Umbilical cord (tissue), 2 donors: ENCODE data around the gene MYO7A. TPM values are rescaled to one million over a fixed set of nuclear protein-coding genes. Genes with fewer than 3 reads are reported as not detected.

Source experiments
- DNase-seq: peaks from one replicate; pipeline ENCODE4 v3.0.0-alpha.2; 2015; ENCODE audit warnings: low spot score
- total RNA-seq: library from RNA; depleted of rRNA; stranded (reverse); fragments of >200 nt; gene quantifications from one replicate; pipeline ENCODE4 v1.2.3, GENCODE V29; 2014; ENCODE audit warnings: low replicate concordance; ENCODE audit not compliant: insufficient read depth

MYO7A gene
- total RNA-seq, 1 donor from 2014 or later: 7.0 TPM

DNA sequence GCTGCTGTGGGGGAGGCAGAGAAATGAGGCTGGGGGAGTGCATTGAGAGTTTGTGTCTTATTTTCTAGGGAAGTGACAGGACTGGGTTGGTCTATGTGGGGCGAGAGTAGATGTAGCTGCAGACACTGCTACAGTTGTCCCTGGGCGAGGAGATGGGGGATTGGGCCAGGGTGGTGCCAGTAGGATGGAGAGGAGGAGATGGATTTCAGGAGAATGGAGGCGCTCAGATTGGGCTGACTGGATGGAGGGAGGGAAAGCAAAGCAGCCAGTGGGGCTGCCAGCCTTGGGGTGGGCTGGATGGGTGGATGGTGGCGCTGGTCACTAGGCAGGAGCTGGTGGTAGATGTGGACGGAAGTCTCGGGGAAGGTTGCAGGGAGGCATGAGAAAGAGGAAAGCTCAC is 16.1 kb upstream of the MYO7A start:
- DNase-seq: no peak

DNA sequence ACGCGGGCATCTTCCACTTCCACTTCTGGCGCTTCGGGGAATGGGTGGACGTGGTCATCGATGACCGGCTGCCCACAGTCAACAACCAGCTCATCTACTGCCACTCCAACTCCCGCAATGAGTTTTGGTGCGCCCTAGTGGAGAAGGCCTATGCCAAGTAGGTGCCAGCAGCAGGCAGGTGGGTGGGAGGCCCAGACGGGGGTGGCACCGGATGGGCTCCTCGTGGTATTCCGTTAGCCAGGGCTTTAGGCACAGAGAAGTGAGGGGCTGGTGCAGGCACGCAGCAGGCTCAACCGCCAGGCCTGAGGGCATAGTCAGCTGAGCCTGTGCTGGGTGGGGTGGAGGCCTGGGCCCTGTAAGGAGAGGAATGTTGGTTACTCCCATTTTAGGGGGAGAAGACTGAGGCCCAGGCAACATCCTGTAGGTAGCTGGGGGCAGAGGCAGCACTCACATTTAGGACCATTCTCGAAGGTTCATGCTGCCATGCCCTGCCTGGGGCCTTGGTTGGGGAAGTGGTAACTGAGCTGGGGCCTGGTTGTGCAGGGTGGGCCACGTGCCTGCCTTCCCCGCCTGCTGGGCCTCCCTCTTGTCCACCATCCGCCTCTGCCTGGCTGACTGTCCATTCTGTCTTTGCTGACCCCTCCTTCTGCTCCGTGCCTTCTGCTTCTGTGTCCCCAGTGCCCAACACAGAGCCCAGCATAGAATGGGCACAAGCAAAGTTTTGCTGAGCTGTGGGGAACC is 15.2 kb upstream of the MYO7A start:
- DNase-seq: no peak

DNA sequence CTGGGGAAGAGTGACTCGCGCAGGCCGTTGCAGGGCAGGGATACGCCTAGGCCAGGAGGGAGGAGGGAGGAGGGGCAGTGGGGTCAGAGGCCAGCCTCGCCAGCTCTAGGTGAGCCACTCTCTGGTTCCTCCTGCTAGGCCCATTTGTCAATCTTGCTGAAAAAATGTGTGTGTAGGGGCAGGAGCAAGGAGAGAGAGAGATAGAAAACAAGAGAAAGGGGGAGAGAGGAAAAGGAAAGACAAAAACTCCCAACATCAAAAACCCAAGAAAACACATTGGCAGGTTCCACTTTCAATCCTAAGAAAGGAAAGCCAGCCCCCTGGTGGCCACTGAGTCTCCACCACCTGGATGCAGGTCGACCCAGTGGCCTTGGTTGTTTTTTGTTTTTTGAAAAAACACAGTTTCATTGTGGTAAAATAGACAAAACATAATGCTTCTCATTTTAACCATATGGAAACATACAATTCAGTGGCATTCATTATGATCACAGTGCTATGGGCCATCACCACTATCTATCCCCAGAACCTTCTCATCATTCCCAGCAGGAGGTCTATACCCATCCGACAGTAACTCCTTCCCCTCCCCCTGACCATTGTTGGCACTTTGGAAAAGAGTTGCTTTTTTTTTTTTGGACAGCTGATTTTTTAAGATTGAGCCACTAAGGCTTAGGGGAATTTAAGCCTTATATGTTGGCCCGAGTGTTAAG is 14.5 kb upstream of the MYO7A start:
- peak; percentile 34 for DNase-seq

DNA sequence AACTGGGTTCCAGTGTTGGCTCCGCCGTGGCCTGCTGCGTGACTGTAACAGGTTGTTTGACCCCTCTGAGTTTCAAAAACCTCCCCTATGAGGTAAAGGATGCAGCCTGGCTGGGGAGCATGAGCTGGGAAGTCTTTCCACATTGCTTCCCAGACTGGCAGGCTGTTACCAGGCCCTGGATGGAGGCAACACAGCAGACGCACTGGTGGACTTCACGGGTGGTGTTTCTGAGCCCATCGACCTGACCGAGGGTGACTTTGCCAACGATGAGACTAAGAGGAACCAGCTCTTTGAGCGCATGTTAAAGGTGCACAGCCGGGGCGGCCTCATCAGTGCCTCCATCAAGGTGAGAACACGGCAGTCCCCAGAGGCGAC is 14.0 kb upstream of the MYO7A start:
- DNase-seq: no peak

DNA sequence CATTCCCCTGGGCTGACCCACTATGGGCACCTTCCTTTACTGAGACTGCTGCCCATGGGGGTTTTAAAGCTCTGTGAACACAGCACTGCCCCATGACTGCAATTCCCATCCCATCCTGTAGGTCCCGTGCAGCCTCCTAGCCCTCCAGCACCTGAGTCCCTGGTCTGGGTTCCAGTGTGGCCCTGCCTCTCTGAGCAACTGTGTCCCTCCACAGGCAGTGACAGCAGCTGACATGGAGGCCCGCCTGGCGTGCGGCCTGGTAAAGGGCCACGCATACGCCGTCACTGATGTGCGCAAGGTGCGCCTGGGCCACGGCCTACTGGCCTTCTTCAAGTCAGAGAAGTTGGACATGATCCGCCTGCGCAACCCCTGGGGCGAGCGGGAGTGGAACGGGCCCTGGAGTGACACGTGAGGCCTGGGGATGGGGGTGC is 12.8 kb upstream of the MYO7A start:
- no peak for DNase-seq

DNA sequence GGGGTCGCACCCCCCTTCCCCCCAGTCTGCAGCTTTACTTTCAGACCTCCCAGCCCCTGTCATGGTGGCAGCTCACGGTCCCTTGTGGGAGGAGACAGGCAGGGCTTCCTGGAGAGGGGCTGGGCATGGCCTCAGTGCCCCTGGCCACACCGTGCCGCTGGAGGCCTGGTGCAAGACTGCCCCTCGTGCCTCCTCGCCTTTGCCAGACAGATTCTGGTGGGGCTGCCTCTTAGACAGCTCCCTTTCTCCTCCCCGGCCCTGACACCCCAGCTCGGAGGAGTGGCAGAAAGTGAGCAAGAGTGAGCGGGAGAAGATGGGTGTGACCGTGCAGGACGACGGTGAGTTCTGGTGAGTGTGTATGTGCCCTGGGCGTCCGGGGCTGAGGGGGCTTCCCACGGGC is 12.1 kb upstream of the MYO7A start:
- no peak for DNase-seq

DNA sequence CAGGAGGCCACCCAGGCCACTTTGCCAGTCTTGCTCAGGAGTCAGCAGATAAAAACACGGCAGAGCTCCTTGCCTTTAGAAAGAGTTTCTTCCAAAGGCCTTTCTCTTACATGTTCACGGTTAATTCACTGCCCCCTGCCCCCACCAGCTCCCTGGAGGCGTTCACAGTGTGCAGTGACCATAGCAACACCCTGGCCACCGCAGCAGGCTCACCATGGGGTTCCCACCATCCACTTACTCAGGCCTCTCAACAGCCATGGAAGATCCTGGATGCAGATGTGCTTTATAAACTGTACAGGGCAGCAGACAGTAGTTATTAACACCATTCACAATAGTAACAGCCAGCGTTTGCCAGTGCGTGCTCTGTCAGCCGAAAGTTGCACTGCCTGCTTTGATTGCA is 10.6 kb upstream of the MYO7A start:
- no peak for DNase-seq

DNA sequence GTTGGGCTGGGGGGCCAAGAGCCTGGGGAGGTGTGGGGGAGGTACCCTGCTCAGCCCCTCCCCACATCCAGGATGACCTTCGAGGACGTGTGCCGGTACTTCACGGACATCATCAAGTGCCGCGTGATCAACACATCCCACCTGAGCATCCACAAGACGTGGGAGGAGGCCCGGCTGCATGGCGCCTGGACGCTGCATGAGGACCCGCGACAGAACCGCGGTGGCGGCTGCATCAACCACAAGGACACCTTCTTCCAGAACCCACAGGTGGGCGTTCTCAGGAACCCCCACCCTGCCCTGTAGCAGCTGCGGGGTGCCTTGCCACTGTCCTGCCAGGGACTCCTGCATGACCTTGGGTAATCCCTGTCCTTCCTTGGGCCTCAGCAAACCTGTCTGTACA is 10.0 kb upstream of the MYO7A start:
- no peak for DNase-seq

DNA sequence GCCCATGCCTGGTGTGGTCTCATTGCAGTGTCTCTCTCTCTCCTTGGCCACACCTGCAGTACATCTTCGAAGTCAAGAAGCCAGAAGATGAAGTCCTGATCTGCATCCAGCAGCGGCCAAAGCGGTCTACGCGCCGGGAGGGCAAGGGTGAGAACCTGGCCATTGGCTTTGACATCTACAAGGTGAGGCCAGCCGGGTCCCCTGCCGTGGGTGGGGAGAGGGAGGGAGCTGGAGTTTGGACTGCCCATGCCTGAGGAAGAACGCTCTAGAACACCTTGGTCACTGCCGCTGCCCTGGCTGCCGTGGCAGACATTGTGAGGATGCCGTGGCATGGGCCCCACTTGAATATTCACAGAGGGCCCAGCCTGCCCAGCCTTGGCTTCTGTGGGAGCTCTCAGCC is 9.1 kb upstream of the MYO7A start:
- no peak for DNase-seq

DNA sequence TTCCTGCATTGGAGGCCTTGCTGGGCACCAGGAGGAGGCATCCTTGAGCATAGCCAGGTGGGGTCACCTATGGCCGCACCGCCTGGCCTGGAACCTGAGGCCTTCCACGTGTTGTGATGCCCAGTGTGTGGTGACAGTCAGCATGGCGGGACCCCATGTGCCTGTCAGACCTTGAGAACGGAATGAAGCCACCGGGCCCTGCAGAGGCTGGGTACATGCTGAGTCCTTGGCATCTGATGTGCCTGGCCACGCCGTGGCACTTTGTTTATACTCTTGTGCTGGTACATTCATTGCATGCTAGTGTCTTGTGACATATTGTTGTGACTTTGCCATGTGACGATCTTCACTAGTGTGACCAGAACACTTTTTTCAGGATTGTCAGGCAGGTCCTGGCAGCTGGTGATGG is 8.5 kb upstream of the MYO7A start:
- no peak for DNase-seq

DNA sequence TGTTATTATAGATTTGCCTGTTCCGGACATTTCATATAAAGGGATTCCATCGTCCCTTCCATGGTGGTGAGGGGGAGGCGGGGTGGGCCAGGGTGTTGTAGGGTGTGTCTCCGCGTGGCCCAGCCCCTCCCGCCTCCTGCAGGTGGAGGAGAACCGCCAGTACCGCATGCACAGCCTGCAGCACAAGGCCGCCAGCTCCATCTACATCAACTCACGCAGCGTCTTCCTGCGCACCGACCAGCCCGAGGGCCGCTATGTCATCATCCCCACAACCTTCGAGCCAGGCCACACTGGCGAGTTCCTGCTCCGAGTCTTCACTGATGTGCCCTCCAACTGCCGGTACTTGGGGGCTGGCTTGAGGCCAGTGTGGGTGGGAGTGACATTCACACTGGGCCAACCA is 7.5 kb upstream of the MYO7A start:
- no peak for DNase-seq

DNA sequence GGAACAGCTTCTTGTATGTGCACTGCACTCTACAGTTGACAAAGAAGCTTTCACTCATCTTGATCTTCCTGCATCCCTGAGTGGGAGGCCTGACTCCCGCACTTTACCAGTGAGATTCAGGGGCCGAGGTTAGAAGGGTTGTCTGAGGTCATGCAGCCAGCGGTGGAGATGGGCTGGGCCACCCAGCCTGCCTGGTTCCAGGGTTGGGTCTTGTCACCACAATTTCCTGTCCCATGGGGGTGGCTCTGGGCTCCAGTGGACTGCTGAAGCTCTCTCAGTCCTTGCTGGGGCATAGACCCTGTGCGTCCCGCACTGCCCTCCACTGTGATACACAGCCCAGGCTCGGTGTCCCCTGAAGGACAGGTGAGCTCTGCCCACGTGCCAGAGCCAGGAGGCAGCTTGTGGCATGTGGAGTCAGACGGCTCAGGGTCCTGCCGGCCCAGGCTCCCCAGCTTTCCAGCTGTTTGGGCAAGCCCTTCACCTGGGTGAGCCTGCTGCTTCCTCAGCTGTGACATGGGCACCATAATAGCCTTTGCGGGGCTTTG is 6.9 kb upstream of the MYO7A start:
- no peak for DNase-seq

DNA sequence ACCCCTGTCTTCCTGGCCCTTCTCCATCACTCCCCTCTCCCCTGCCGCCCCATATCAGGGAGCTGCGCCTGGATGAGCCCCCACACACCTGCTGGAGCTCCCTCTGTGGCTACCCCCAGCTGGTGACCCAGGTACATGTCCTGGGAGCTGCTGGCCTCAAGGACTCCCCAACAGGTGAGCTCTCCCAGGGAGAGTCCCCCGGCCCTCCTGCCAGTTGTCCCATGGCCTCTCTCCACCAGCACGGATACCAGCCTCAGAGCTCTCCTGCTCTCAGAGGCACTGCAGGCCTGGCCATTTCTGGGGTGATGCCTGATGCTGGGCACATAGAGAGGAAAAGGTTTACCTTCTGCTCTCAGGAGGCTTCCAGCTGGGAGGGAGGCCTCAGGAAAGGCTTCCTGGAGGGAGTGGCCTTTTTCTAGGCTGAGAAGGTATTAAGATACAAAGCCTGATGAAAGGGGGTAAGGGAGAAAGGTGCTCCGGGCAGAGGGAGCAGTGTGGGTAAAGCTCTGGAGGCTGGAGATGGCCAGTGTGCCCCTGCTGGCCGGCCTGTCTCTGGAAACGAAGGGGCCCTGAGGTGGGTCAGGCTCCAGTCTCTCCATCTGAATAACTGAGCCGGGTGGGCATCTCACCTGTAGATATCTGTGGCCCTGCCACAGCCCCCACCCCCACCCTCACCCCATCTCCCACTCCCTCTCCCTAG is 6.0 kb upstream of the MYO7A start:
- DNase-seq: no peak

DNA sequence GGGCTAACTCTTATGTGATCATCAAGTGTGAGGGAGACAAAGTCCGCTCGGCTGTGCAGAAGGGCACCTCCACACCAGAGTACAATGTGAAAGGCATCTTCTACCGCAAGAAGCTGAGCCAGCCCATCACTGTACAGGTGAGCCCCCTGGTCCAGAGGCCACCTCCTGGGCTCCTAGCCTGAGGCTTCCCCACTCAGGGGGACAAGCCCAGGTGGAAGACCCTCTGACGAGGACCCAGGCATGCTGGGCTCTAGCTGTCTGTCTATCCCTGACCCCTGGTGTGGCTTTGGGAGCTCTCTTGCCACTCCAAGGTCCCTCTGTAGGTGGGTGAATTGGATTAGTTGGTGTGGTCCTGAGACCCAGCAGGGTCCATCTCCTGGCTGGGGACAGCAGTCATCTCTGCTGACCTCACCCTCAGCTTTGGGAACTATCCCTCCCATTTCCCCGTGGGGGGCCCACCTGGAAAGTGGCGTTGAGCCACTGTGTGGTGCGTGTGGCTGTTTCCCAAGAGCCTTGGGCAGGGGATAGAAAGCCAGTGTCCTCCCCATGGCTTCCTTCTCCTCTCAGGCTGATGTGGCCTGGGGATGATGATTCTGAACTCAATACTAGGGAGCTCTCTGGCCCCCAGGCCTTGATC is 5.4 kb upstream of the MYO7A start:
- no peak for DNase-seq

DNA sequence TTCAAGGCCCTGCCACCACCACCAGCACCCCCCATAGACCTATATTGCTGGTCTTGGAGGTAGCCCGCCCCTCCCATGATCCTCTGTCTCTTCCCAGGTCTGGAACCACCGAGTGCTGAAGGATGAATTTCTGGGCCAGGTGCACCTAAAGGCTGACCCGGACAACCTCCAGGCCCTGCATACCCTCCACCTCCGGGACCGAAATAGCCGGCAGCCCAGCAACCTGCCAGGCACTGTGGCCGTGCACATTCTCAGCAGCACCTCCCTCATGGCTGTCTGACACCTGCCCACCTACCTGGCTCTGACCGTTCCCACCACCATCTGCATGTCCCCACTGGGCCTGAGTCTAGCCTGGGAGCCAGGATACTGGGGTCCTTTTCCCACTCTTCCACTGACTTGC is 4.5 kb upstream of the MYO7A start:
- no peak for DNase-seq

DNA sequence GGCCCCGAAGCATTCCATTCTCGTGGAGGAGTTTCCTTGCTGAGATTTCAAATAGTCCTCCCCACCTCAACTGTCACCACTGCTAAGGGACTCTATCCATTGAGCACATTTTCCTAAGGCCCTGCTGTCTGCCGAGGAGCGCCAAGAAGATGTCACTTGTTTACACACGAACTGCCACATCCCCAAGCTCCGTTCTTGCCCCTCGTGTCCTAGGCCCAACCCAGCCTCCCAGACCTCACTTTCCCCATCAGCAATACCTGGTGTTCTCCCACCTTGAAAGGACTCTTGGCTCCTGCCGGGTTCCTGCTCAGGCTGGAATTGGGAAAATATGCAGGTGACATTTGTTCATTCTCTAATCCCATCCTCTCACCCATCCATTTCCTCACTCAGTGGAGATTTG is 4.0 kb upstream of the MYO7A start:
- DNase-seq: no peak

DNA sequence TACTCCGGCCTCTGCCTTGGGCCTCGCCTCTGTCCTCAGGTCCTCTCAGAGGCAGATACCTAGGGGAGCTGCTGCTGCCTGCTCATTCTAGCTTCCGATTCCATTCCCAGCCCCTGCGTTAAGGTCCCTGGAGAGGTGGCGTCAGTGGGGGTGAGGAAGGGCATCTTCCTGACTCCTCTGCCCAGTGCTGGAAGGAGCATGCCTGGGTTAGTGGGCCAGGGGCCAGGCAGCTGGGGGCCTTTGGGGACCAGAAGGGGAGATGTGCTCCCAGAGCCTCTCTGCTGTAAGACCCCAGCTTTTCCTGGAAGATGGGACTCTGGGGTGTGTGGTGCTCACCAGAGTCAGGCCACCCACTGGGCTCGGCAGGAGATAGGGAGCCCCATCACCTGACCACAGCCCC is 3.6 kb upstream of the MYO7A start:
- no peak for DNase-seq

DNA sequence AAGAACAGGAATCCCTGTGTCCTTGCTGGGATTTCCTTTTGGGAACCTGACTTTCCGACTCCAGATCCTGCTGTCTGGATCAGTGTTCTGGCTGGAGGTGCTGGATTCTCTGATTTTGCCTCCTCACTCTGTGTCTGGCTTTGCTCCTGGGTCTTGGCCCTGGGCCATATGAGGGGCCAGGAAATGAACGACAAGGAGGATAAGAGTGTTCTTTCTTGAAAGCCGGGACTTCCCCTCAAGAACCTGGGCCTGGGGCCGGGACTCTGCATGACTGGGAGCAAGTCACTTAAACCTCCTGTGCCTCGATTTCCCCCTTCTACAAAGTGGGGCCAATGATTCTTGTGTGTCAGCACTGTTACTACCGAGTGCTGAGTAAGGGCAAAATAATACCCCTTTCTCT is 2.9 kb upstream of the MYO7A start:
- peak; percentile 16 for DNase-seq

DNA sequence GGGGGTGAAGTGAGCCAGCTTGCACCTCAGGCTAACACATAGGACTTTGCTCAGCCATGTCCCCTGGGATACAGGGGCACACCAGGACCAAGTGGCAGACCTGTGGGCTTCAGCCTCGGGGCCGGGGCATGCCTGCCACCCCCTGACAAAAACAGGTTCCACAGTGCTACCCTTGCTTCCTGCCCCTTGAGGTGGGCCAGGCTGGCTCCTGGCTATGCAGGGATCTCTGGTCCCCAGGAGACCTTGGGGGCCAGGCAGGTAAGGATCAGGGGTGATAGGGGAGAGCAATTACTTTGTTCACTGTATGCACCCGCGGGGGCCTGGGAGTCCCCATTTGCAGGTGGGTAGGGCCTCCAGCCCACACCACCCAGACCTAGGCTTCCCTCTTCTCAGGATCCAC is 2.4 kb upstream of the MYO7A start:
- no peak for DNase-seq

DNA sequence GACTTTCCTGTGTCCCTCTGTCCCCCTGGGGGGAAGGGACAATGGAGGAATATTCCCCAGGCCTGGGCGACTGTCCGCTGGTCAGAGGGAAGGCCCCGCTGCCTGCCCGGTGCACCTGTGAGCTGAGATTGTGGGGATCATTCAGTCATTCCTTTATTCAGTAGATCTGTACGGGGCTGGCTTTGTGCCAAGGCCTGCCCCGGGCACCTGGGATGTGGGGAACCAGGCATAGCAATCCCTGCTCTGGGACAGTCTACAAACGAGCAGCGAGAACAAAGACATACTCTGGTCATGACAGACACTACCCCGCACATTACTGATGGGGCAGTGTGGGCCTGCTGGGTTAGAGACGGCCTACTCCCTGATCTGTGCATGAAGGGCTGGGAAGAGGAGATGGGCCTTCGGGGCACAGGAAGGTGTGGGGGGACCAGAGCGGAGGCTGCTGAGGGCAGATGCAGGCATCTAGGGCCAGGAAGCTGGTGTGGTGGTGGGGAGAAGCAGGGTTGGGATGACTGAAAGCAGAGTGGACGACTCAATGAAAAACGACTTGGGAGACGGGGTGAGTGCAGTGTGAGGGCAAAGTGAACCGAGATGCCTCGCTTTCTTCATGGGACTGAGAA is 1.8 kb upstream of the MYO7A start:
- no peak for DNase-seq

DNA sequence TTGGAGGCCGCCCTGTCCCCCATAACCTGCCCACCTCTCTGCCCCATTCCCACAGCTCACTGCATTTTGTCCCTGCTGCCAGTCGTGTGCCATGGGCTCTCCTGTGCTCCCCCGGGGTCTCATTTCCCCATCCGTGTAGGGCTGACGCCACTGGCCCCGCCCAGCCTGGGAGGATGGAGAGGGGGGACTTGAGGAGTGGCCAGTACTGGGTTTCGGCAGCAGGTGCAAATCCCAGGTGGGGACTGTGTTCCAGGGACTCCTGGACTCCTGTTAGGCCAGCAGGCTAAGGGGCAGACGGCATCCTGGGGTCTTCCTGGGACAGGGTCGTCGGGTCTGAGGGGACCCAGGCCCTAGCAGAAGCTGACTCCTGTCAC is 1.2 kb upstream of the MYO7A start:
- no peak for DNase-seq
